OCI-M2 (cell line): Measurements from ENCODE around the gene SYNE2.
"Not testable (repeated sequence)": the region's sequence is repeated elsewhere in the genome, so short reads cannot be mapped to it uniquely, and the experiment has no call there.

Source experiments
- DNase-seq: peaks from one replicate; lab custom pipeline; 2025; ENCODE audit not compliant: unreplicated experiment; lab: John Stamatoyannopoulos, UW

SYNE2 gene

DNA sequence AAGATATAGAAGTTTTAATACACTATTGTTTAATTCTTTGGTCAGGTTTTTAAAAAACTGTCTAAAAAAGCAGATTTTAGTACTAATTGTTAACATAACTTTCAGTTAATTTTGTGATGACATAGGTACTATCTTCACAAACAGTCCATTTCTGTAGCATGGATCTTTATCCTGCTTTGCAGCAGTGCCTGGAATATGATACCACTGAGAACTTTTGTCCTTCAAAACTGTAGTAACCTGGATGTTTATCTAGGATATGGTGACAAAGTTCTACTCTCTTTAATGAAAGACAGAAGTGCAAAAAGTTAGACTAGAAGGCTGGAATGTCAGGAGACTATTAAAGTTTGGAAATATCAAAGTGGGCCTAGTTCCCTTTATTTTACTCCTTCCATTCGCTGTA, 159.9 kb downstream of the SYNE2 start:
- no peak for DNase-seq

DNA sequence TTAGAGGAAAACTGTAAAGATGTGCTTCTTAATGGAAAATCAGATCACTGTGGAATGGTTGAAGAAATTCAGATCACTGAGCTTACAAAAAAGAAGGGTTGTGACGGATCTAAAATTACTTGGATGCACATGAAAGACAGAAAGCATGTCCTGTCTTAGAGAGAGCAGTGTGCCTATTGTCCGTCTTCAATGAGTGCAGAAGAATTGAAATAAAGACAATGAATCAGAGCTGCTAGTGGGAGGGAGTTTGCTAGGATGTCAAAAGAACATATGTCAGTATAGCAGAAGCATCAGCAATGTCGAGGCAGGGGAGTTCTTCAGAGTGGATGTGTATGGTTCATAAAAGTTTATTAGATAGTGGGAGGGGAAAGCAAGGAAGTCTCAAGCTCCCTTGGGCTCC, 172.7 kb downstream of the SYNE2 start:
- no peak for DNase-seq

DNA sequence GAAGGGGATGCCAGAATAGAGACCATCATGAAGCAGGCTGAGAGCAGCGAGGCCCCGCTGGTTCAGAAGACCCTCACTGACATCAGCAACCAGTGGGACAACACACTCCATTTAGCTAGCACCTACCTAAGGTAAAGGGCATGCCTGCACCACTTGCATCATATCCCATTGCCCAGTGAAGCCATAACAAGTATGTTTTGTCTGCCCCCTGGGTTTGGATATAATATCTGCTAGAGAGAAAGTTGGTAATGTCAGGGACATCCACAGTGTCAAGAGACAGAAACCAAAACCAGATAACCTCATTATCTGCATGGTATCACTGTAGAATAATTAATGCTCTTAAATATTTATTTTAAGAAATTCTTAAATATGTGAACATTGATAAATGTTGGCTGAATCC, 173.8 kb downstream of the SYNE2 start:
- DNase-seq = no peak

DNA sequence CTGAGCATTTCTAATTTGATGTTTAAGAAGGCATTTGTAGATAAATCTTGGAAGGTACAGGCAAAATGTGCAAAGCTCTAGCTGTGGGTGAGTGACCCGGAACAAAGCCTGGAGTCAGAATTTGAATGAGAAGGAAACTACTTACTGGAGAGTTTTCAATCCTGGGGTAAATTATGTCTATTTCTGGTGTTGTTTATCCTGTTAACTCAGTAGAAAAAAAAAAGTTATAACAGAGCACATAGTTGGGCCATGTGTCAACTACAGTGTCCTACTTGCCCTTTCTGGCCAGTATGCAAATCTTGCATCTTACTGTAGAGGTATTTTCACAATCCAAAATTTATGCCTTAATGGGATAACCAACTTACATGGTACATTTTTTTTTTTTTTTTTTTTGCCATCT, 182.3 kb downstream of the SYNE2 start:
- DNase-seq = no peak

DNA sequence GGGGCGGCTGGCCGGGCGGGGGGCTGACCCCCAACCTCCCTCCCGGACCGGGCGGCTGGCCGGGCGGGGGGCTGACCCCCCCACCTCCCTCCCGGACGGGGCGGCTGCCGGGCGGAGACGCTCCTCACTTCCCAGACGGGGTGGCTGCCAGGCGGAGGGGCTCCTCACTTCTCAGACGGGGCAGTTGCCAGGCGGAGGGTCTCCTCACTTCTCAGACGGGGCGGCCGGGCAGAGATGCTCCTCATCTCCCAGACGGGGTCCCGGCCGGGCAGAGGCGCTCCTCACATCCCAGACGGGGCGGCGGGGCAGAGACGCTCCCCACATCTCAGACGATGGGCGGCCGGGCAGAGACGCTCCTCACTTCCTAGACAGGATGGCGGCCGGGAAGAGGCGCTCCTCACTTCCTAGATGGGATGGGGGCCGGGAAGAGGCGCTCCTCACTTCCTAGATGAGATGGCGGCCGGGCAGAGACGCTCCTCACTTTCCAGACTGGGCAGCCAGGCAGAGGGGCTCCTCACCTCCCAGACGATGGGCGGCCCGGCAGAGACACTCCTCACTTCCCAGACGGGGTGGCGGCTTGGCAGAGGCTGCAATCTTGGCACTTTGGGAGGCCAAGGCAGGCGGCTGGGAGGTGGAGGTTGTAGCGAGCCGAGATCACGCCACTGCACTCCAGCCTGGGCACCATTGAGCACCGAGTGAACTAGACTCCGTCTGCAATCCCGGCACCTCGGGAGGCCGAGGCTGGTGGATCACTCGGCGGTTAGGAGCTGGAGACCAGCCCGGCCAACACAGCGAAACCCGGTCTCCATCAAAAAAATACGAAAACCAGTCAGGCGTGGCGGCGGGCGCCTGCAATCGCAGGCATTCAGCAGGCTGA, 185.3 kb downstream of the SYNE2 start:
- not testable (repeated sequence) for DNase-seq

DNA sequence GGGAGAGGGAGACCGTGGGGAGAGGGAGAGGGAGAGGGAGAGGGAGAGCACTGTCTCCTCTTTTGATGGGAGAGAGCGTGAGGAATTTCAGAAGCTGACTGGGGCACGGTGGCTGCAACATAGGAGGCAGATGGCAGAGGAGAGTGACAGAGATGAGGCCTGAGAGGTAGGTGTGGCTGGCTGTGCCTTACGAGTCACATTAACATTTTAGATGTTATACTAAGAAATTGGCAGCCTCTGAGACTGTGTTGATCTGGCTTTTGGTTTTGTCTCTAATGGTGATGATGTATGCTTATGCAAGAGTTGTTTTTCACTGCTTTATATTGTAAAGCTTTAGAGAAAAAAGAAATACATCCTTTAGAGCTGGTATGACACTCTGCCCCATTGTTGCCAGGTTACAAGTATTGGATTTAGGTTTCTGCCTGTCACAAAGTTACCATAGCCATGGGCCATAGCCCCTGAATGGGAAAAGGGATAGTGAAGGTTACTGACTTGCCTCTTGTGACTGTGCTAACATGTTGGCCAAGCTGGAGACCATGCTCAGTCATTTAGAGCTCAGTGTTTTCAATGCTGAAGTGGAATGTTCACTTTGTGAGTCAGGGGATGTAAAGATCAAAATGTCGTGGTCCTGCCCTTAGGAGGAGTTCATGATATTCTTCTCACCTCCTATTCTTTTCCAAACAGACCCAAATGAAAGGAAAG, 186.2 kb downstream of the SYNE2 start:
- no peak for DNase-seq

DNA sequence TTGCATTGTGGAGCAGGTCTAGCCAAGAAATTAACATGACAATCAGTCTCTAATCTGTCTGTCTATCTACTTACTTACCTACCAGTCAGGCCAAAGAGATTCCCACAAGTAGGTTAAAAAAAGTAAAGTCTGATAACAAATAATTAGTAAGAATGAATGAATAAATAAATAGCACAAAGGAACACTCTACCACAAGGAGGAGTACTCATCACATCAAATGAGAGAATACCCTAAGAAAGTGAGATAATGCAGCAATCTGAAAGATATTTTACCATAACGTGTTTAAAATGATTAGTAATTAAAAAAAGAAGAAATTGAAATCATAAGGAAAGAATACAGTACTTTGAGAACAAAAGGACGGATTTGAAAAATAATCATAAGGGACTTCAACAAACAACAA, 187.2 kb downstream of the SYNE2 start:
- DNase-seq = no peak

DNA sequence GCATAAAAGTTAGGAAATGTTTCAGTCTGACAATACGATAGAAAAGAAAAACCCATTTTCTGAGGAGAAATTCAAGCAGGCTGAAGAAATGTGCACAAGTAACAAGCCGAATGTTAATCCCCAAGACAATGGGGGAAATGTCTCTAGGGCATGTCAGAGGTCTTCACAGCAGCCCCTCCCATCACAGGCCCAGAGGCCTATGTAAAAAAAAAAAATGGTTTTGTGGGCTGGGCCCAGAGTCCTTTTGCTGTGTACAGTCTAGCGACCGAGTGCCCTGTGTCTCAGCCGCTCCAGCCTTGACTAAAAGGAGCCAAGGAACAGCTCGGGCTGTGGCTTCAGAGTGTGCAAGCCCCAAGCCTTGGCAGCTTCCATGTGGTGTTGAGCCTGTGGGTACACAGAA, 190.5 kb downstream of the SYNE2 start:
- not testable (repeated sequence) for DNase-seq

DNA sequence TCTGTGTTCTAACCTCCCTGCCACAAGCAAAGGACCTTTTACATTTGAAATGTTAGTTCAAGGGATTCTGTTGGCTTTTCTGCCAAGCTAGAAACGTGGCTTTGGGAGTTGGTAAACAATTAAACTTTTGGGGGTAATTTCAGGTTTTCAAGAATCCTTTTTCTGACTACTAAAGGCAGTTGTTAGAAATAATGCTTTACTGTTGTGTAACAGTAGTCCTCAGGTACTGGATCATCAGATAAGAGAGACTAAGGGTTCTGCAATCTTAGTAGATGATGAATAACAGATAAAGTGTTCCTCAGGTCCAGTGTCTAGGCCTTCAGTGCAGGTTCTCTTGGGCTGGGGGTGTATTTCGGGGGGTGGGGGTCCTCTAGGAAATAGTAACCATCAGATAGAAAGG, 192.3 kb downstream of the SYNE2 start:
- DNase-seq = no peak

DNA sequence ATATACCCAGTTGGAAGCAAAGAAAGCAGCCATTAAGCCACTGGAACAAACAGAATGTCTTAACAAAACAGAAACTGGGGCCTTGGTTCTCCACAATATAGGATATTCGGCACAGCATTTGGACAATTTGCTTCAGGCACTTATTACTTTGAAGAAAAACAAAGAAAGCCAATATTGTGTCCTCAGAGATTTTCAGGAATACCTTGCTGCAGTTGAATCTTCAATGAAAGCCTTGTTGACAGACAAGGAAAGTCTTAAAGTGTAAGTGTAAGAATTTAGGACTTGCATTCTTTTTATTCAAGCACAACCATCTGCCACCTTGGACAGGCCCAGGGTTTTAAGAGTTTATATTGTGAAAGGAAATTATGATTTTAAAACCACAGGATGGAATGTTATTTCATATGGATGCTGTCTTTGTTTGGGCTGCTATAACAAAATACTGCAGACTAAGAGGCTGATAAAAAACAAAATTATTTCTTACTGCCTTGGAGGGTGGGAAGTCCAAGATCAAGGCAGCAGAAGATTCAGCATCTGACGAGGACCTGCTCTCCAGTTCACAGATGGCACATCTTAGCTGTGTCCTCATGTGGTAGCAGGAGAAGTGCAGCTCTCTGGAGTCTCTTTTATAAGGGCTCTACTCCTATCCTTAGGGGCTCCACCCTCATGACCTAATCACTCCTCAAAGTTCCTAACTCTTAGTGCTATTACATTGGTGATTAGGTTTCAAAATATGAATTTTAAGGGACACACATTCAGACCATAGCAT, 197.0 kb downstream of the SYNE2 start:
- no peak for DNase-seq

DNA sequence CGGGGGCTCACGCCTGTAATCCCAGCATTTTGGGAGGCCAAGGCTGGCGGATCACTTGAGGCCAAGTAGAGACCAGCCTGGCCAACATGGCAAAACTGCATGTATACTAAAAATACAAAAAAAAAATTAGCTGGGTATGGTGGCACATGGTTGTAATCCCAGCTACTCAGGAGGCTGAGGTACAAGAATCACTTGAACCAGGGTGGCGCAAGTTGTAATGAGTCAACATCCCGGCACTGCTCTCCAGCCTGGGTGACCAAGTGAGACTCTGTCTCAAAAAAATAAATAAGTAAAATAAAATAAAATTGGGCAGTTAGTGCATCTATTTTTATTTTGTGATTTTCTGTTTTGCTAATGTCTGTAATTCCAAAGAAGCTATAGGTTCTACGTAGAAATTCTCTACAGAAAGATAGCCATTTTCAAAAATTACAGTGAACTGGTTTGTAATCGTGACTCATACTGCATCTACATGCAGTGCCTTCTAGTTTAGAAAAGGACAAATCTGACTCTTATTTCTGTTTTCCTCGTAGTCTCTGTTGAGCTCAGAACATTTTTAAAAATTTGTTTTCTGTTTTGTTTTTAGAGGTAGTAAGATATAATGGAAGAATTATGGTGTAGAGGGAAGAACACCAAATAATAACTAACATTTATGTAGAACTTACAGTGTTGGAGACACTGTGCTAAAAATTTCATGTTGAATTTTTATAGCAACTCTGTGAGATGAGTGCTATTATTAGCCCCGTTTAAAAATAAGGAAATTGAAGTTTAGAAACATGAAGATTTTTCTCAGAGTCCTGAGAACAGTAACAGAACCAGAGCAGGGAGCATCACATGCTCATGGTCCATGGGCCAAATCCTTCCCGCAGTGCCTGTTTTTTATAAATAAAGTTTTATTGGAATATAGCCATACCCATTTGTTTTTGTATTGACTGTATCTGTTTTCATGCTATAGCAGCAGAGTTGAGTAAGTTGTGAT, 201.2 kb downstream of the SYNE2 start:
- no peak for DNase-seq

DNA sequence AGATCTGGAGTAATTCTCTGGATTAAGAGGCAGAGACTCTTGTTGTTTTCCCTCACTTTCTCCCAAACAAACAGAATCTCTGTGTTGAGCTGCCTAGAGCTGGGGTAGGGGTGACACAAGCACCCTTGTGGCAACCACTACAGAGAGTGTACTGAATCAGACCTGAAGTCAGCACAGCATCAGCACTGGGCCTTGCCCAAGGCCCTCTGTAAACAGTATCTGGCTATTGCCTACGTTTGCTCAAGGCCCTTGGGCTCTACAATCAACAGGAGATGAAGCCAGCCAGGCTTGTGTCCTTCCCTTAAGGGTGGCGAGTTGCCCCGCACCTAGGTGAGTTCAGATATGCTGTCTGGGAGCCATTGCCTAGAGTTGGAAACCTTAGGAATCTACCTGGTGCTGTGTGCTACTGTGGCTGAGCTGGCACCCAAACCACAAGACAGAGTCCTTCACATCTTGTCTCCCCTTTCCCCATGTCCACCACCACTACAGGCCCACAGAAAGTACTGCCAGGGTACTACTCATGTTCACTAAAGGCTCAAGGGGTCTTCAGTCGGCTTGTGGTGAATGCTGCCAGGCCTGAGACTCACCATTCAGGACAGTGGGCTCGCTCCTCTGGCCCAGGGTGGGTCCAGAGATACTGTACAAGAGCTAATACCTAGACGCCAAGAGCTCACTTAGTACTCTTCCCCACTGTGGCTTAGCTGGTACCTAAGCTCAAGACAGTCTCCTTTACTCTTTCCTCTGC, 206.8 kb downstream of the SYNE2 start:
- DNase-seq = no peak

DNA sequence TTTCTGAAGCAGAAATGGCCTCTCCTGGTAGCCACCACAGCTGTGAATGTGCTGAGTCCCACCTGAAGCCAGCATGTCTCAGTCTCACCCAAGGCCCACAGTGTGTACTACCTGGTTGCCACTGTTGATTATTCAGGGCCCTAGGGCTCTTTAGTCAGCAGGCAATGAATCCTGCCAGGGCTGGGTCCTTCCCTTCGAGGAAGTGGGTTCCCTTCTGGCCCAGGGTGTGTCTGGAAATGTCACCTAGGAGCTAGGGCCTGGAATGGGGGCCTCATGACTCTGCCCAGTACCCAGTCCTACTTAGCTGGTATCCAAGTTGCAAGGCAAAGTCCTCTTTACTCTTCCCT, 207.4 kb downstream of the SYNE2 start:
- DNase-seq = no peak

DNA sequence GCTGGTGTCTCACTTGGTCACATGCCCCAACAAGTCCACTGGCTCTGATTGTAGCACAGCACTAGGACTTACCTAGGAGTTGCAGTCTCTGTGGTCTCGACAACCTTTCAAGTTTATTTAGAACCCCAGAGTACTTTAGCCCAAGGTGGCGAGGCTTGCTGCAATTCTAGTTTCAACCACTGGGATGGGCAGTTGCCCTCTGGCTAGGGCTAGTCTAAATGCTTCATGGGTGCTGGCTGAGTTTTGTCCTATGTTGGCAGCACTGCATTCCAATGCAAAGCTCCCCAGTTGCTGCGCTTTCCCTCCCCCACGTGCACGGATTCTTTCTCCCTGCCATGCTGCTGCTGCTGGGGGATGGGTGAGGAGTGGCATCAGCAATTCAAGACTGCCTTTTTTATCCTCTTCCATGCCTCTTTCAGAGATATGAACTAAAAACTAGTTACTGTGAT, 207.9 kb downstream of the SYNE2 start:
- DNase-seq = no peak

DNA sequence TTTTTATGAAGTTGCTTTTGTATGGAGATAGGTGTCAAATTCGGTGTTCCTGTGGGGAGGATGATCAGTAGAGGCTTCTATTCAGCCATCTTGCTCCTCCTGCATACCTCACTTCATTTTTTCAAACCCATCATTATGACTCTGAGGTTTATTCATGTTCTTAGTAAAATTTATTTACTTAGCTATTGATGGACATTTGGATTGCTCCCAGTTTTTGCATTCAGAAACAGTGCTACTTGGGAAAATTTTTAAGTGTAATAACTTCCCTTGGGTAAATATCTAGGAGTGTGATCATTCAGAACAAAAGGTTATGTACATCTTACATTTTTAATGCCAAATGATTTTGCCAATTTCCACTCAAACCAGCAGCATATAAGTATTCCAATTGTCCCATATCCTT, 208.3 kb downstream of the SYNE2 start:
- DNase-seq = no peak

DNA sequence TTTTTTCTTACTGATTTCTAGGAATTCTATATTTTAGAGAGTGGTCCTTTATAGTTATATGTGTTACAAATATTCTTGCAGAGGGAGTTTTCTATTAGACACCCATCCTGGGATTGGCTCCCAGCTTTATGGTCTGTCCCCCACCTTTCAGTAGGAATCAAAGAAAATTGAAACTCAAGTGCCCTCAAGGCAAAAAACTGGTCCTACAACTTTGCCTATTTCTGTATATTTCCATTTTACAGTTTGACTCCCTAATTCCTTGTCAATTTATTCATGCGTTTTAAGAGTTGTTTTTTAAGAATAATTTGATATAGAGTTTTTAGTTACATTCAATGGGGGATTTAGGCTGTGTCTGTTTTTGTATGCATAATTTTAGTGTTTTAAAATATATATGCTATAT, 208.9 kb downstream of the SYNE2 start:
- DNase-seq = no peak

DNA sequence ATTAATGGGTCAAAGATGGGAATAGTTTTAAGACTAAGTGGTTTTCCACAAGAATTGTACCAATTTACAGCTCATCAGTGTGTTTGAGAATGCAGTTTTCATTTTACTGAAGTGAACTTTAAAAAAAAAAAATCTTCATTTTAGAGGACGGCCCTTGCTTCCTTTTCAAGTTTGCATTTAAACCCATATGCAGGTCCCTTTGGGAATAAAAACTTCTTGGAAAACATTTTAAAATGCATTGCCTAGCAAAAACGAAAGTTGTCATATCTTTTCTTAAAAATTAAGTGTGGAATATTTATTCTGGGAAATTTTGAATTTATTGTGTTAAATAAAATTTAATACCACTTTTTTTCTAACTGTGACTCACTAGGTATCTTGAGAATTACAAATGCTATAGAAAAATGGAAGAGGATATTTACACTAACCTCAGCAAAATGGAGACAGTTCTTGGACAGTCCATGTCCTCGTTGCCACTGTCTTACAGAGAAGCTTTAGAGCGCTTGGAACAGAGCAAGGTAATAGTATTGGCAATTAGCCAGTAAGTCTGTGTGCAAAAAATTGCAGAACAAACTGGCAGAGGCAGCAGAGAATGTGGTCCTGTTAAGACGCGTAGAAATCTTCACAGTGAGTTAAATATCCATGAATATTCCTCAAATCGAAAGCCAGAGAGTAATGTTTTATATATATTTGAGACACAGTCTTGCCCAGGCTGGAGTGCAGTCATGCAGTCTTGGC, 209.7 kb downstream of the SYNE2 start:
- no peak for DNase-seq

DNA sequence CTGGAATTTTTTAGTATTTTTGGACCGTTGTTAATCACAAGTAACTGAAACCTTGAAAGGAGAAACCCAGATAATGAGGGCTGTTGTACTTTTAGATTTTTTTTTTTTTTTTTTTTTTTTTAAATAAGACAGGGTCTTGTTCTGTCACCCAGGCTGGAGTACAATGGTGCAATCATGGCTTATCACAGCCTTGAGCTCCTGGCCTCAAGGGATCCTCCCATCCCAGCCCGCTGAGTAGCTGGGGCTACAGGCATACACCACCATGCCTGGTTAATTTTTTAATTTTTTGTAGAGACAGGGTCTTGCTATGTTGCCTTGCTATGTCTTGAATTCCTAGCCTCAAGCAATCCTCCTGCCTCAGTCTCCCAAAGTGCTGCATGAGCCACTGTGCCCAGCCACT, 211.6 kb downstream of the SYNE2 start:
- DNase-seq = no peak

DNA sequence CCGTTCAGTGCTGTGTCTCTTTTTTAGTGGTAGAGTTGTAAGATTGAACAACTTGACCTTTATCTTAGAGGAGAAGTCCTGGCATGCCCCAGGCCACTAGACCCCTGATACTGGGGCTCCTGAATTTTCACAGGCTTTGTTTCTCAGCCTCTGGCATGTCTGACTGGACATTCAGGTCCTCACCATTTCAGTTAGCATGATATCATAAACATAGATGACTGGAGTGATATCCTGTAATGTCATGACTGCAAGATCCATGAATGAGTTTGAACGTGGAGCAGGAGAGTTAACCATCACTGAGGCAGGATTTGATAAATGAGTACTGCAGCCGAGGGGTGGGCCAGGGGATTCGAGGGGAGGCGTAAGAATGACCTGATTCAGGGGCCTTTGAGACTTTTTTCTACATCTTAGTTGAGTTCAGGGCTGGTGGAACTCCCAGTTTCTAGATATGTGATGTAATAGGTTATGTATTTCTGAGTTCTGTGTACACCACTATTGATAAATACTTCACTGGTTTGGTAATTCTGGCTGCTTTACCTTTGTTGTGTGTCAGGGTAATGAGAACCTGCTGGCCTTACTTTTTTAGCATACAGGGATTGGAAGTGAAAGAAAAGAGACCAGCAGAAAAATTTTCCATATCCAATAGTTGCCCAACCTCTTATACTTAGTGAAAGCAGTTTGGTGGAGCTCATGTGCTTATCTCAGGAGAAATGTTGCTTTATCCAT, 217.0 kb downstream of the SYNE2 start:
- DNase-seq = no peak
